GM19395 (cell line): Measurements from ENCODE around the gene RAI1.

Source experiments
- ATAC-seq: cut with Tn5 transposase; IDR thresholded peaks from one replicate; pipeline ENCODE4 v1.9.1; 2021; ENCODE audit warnings: mild to moderate bottlenecking, moderate library complexity; ENCODE audit not compliant: unreplicated experiment

Gene RAI1

DNA sequence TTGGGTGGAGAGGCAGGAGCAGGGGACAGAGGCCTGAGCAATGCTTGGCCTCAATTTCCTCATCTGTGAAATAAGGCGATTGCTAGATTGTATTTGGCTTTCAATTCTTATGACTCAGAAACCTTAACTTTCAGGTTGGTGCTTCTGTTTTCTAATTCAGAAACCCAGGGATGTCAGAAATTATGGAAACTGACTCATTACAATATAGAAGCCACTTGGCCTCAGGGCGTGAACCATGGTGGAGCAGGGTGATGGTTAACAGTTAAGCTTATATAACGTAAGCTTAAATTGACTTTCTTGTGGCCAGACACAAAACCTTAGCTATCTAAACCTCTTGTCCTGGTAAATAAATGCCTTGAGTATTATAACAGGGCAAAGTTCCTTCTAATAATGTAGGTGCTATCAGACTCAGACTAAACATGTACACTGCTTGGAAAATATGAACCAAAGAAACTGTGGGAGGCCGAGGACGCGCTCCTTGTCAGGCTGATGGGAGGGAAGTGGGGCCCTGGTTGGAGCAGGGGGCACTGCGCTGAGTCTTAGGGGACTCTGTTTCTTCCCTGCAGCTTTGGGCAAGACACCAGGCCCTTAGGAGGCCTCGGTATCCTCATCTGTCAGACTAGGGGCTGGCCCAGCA lies 172.7 kb downstream of the RAI1 start:
- no peak for ATAC-seq

GRCh38 chr17:17855976-17856375 lies 174.7 kb downstream of the RAI1 start:
- ATAC-seq = no peak

- no peak for ATAC-seq
Observed at GRCh38 chr17:17856386-17856785, 175.1 kb downstream of the RAI1 start.

- ATAC-seq = no peak
Observed at GRCh38 chr17:17857496-17857895, 176.2 kb downstream of the RAI1 start.

GRCh38 chr17:17859909-17860765 lies 178.9 kb downstream of the RAI1 start:
- ATAC-seq = no peak

DNA sequence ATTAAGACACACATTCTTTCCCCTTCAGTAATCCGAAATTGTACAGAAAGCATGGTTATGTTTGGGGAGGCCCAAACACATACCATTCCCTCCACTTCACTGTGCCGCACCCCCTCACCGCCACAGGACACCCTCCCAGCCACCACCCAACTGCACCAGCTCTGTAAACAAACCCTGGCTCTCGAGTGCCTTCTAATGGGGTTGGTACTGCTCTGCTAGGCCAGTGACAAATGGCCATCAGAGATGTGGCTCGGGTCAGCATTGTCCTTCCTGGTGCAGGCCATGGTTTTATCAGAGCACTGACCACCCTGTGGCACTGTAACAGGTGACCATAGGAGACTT lies 179.5 kb downstream of the RAI1 start:
- ATAC-seq = no peak
